Measurements from ENCODE around the gene CTNND2. TPM values are rescaled to one million over a fixed set of nuclear protein-coding genes. Genes with fewer than 3 reads are reported as not detected.

Gene CTNND2
- total and polyA plus RNA-seq, 4 donors: 0.05 to 0.50 (median 0.27) TPM

DNA sequence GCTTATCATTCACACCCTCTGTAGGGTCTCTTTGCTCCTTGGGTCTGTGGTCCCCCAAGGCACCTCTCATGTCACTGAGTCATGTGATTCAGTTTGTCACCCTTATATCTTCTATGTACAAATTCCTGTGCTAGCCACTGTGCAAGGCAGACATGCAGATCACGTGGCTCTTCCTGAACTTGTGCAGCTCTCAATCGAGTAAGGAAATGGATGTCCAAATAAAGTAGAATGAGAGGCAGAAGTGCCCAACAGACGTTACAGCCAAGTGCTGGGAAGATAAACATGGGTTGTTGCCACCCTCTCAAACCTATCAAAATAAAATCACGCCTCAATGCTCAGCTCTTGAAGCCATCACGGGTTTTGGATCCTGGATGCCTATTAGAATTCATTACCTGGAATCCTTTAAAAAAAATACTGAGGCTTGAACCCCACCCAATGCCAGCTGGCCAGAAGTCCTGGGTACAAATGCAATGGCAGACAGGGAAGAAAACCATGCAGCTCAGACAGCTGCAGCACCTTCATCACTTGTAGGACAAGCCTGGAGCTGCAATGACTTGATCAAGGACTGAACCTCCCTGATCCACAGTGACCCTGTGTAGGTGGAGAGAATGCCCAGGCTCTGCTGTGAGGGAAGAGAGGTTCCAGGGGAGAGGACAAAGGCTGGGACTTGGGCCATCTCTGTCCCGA lies 914.5 kb downstream of the CTNND2 start:
- no peak for DNase-seq (ENCODE audit: low spot score)
- H3K27ac ChIP-seq (ENCODE audit: low read depth in 1 of 2, low read length in 2 of 2): no peak overlapping the region
- no peaks in the 10 kb centered on the region for H3K4me1 ChIP-seq (ENCODE audit: control insufficient read depth in 4 of 4, insufficient read depth in 4 of 4, low read length in 3 of 4)
- H3K4me3 ChIP-seq (ENCODE audit: low read depth in 1 of 3, low read length in 3 of 3): no peak overlapping the region
- 61% methylated on average over 6 of the region's 6 CpGs for WGBS
- no peaks in the 10 kb centered on the region for H3K36me3 ChIP-seq (ENCODE audit: control insufficient read depth in 4 of 4, insufficient read depth in 3 of 4, low read depth in 1 of 4, low read length in 3 of 4)
- H3K9me3 ChIP-seq (ENCODE audit: control insufficient read depth in 4 of 4, low read length in 3 of 4): no peaks in the 10 kb centered on the region
- no peak overlapping the region for H3K9ac ChIP-seq (ENCODE audit: low read depth in 1 of 2, low read length in 2 of 2)
- TF ChIP-seq NR2F2 (IDR thresholded peaks at IDR 0.05) (no peak), HNF4A (conservative IDR thresholded peaks at IDR 0.05) (no peak)
- no peaks in the 10 kb centered on the region for H3K27me3 ChIP-seq (ENCODE audit: control insufficient read depth in 4 of 4, insufficient read depth in 4 of 4, low read length in 3 of 4)

DNA sequence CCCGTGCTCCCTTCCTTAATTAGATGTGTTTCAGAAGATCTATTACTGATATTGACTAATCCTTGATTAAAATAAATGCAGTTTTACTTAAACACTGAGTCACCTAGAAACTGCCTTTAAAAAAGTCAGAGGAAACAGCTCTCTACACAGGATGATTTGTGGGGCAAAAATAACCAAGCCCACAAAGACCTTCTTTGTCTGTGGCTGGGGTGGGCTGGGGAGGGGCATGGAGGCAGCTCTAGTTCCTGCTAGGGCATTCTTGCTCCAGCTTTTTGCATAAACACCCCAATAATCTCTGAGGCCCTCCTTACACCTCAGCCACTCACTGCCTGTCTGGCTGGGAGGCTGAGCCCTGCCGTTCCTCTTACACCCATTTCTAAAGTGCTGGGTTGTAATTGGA lies 915.6 kb downstream of the CTNND2 start:
- 43% methylated on average over 2 of the region's 2 CpGs for WGBS
- no peak overlapping the region for H3K9ac ChIP-seq (ENCODE audit: low read depth in 1 of 2, low read length in 2 of 2)
- no peak overlapping the region for H3K4me3 ChIP-seq (ENCODE audit: low read depth in 1 of 3, low read length in 3 of 3)
- no peaks in the 10 kb centered on the region for H3K9me3 ChIP-seq (ENCODE audit: control insufficient read depth in 4 of 4, low read length in 3 of 4)
- DNase-seq (ENCODE audit: low spot score): no peak
- TF ChIP-seq, protein P1, sequence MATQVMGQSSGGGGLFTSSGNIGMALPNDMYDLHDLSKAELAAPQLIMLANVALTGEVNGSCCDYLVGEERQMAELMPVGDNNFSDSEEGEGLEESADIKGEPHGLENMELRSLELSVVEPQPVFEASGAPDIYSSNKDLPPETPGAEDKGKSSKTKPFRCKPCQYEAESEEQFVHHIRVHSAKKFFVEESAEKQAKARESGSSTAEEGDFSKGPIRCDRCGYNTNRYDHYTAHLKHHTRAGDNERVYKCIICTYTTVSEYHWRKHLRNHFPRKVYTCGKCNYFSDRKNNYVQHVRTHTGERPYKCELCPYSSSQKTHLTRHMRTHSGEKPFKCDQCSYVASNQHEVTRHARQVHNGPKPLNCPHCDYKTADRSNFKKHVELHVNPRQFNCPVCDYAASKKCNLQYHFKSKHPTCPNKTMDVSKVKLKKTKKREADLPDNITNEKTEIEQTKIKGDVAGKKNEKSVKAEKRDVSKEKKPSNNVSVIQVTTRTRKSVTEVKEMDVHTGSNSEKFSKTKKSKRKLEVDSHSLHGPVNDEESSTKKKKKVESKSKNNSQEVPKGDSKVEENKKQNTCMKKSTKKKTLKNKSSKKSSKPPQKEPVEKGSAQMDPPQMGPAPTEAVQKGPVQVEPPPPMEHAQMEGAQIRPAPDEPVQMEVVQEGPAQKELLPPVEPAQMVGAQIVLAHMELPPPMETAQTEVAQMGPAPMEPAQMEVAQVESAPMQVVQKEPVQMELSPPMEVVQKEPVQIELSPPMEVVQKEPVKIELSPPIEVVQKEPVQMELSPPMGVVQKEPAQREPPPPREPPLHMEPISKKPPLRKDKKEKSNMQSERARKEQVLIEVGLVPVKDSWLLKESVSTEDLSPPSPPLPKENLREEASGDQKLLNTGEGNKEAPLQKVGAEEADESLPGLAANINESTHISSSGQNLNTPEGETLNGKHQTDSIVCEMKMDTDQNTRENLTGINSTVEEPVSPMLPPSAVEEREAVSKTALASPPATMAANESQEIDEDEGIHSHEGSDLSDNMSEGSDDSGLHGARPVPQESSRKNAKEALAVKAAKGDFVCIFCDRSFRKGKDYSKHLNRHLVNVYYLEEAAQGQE (IDR thresholded peaks at IDR 0.05): no peak
- TF ChIP-seq YY1 (IDR thresholded peaks at IDR 0.05) (no peak), GABPA (IDR thresholded peaks at IDR 0.05 in 1 of 2, conservative IDR thresholded peaks at IDR 0.05 in 1 of 2) (no peak), JUND (IDR thresholded peaks at IDR 0.05) (no peak), RAD21 (IDR thresholded peaks at IDR 0.05) (no peak), TAF1 (conservative IDR thresholded peaks at IDR 0.05) (no peak), NR2F2 (IDR thresholded peaks at IDR 0.05) (no peak), FOXA2 (IDR thresholded peaks at IDR 0.05) (no peak), HNF4A (conservative IDR thresholded peaks at IDR 0.05) (no peak), EGR1 (IDR thresholded peaks at IDR 0.05; ENCODE audit: low read depth in 2 of 2) (no peak), FOXA1 (IDR thresholded peaks at IDR 0.05) (no peak), SP1 (IDR thresholded peaks at IDR 0.05) (no peak)
- TF ChIP-seq, protein P2, sequence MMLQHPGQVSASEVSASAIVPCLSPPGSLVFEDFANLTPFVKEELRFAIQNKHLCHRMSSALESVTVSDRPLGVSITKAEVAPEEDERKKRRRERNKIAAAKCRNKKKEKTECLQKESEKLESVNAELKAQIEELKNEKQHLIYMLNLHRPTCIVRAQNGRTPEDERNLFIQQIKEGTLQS (IDR thresholded peaks at IDR 0.05): no peak
- TF ChIP-seq, protein P3, sequence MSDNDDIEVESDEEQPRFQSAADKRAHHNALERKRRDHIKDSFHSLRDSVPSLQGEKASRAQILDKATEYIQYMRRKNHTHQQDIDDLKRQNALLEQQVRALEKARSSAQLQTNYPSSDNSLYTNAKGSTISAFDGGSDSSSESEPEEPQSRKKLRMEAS (IDR thresholded peaks at IDR 0.05): no peak
- TF ChIP-seq, protein P4, sequence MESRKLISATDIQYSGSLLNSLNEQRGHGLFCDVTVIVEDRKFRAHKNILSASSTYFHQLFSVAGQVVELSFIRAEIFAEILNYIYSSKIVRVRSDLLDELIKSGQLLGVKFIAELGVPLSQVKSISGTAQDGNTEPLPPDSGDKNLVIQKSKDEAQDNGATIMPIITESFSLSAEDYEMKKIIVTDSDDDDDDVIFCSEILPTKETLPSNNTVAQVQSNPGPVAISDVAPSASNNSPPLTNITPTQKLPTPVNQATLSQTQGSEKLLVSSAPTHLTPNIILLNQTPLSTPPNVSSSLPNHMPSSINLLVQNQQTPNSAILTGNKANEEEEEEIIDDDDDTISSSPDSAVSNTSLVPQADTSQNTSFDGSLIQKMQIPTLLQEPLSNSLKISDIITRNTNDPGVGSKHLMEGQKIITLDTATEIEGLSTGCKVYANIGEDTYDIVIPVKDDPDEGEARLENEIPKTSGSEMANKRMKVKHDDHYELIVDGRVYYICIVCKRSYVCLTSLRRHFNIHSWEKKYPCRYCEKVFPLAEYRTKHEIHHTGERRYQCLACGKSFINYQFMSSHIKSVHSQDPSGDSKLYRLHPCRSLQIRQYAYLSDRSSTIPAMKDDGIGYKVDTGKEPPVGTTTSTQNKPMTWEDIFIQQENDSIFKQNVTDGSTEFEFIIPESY (IDR thresholded peaks at IDR 0.05): no peak
- no peak overlapping the region for H3K27ac ChIP-seq (ENCODE audit: low read depth in 1 of 2, low read length in 2 of 2)
- H3K36me3 ChIP-seq (ENCODE audit: control insufficient read depth in 4 of 4, insufficient read depth in 3 of 4, low read depth in 1 of 4, low read length in 3 of 4): no peaks in the 10 kb centered on the region
- H3K27me3 ChIP-seq (ENCODE audit: control insufficient read depth in 4 of 4, insufficient read depth in 4 of 4, low read length in 3 of 4): no peaks in the 10 kb centered on the region
- H3K4me1 ChIP-seq (ENCODE audit: control insufficient read depth in 4 of 4, insufficient read depth in 4 of 4, low read length in 3 of 4): no peaks in the 10 kb centered on the region
